ENCODE data around the gene ITPRID2.
"Not testable (repeated sequence)": the region's sequence is repeated elsewhere in the genome, so short reads cannot be mapped to it uniquely, and the experiment has no call there.

Gene ITPRID2

GRCh38 chr2:181916726-181917718 lies 25.5 kb downstream of the ITPRID2 start:
- DNase-seq: no peak

GRCh38 chr2:181918188-181918587 lies 26.7 kb downstream of the ITPRID2 start:
- DNase-seq: no peak

- DNase-seq: no peak
Observed at GRCh38 chr2:181923121-181923520, 31.6 kb downstream of the ITPRID2 start.

GRCh38 chr2:181924336-181924735 lies 32.8 kb downstream of the ITPRID2 start:
- DNase-seq: no peak

GRCh38 chr2:181934694-181935093 lies 43.2 kb downstream of the ITPRID2 start:
- DNase-seq: no peak

- no peak for DNase-seq
Observed at GRCh38 chr2:181937473-181937872, 45.9 kb downstream of the ITPRID2 start.

- no peak for DNase-seq
Observed at GRCh38 chr2:181943411-181944124, 52.0 kb downstream of the ITPRID2 start.

- DNase-seq: no peak
Observed at GRCh38 chr2:181944164-181944913, 52.8 kb downstream of the ITPRID2 start.

- no peak for DNase-seq
Observed at GRCh38 chr2:181944914-181945291, 53.4 kb downstream of the ITPRID2 start.

- no peak for DNase-seq
Observed at GRCh38 chr2:181946444-181947127, 55.1 kb downstream of the ITPRID2 start.

- no peak for DNase-seq
Observed at GRCh38 chr2:181947273-181947672, 55.7 kb downstream of the ITPRID2 start.

- DNase-seq: no peak
Observed at GRCh38 chr2:181948227-181948626, 56.7 kb downstream of the ITPRID2 start.

- DNase-seq: no peak
Observed at GRCh38 chr2:181949047-181949446, 57.5 kb downstream of the ITPRID2 start.

GRCh38 chr2:181952404-181953226 lies 61.1 kb downstream of the ITPRID2 start:
- DNase-seq: no peak

- DNase-seq: no peak
Observed at GRCh38 chr2:181953881-181954537, 62.5 kb downstream of the ITPRID2 start.

- no peak for DNase-seq
Observed at GRCh38 chr2:181954538-181954883, 63.0 kb downstream of the ITPRID2 start.

GRCh38 chr2:181955010-181955409 lies 63.5 kb downstream of the ITPRID2 start:
- DNase-seq: no peak

GRCh38 chr2:181955866-181956265 lies 64.3 kb downstream of the ITPRID2 start:
- not testable (repeated sequence) for DNase-seq

- no peak for DNase-seq
Observed at GRCh38 chr2:181957668-181958067, 66.1 kb downstream of the ITPRID2 start.

GRCh38 chr2:181958726-181959125 lies 67.2 kb downstream of the ITPRID2 start:
- DNase-seq: no peak

- DNase-seq: no peak
Observed at GRCh38 chr2:181959508-181959907, 68.0 kb downstream of the ITPRID2 start.

Data from NCI-H1092 treated with DMSO at 0.1 percent for 48 hours (cell line).